ENCODE measurements around the gene GNB3.

The GNB3 gene

DNA sequence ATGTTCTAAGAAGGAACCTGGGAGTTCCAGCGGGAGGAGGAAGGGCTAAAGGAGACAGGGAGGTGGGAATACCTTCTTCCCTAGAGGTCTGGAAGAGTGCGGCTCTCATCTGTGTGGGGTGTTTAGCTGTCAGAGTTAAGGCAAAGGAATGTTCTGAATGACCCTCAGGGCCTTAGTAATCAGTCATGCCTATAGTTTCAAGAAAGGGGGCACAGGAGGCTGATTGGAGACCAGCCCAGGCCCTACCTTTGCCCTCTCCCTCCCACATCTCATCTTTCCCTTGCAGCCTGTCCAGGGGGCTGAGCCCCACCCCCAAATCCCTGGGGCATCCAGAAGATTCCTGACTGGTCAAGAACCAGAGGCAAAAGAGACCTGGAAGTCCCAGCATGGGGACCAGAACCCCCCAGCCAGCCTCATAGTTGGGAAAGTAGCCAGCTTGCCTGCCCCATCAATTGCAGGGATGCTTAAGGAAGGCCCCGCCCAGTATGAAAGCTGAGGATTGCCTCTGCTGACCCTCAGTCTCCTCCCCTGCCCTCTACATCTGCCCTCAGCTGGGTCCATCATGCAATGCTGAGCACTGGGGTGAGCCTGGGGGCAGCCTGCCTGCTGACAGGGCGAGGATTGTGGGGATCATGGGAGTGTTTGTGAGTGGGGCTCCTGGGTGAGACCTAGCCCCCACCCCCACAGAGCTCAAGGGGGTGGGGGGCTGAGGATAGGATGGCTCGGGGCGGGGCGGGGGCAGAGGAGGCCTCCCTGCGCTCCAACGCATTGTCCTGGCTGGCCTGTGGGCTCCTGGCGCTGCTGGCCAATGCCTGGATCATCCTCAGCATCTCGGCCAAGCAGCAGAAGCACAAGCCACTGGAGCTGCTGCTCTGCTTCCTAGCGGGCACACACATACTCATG lies 17.3 kb upstream of the GNB3 start:
- DNase-seq (ENCODE audit: low read depth) = no peak

DNA sequence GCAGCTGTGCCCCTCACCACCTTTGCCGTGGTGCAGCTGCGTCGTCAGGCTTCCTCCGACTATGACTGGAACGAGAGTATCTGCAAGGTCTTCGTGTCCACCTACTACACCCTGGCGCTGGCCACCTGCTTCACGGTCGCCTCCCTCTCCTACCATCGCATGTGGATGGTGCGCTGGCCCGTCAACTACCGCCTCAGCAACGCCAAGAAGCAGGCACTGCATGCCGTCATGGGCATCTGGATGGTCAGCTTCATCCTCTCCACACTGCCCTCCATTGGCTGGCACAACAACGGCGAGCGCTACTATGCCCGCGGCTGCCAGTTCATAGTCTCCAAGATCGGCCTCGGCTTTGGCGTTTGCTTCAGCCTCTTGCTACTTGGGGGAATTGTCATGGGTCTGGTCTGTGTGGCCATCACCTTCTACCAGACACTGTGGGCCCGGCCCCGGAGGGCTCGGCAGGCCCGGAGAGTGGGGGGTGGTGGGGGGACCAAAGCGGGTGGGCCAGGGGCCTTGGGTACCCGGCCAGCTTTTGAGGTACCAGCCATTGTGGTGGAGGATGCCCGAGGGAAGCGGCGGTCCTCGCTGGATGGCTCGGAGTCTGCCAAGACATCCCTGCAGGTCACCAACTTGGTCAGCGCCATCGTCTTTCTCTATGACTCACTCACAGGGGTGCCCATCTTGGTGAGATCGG lies 16.5 kb upstream of the GNB3 start:
- DNase-seq (ENCODE audit: low read depth) = no peak

DNA sequence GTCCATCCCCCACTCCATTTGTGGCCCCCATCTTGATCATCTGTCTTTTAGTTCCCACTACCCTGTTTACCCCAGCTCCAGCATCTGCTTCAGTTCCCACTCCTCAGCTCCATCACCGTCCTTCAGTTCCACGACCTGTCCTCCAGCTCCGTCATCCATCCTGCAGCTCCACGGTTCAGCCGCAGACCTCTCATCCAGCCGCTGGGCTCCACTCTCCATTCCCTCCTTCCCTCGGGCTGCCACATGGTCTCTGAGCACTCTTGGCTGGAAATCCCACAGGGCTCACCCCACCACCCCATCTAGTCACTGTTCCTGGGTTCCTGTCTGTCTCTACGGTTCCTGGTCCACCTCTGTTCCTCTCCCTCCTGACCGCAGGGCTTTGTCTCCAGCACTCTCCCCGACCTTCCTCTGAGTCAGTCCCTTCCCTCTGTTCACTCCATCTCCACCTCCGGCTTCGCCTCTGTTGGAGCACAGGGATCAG lies 15.8 kb upstream of the GNB3 start:
- DNase-seq (ENCODE audit: low read depth) = no peak

DNA sequence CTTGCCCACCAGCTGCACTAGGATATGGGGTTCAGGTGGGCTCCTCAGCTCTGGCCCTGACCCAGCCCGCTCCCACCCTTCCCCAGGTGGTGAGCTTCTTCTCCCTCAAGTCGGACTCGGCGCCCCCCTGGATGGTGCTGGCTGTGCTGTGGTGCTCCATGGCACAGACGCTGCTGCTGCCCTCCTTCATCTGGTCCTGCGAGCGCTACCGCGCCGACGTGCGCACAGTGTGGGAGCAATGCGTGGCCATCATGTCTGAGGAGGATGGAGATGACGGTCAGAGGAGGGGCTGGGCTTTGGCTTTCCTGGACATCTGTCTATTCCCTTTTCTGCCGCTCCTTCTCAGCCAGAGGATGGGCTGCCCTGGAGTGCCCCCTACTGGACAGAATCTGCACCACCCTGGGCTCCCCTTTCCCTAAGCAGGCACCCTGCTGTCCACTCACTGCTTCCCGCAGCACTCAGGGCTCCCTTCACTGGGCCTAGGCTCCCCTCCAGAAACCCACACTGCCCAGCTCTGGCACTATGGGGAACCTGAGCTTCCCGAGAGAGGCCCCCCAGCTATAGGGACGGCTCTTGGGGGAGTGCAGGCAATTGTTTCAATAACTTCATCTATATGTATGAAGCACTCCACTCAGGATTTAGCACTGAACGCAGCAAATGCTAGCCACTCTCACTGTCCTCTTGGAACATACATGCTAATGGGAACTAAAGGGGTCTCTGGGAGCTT lies 15.2 kb upstream of the GNB3 start:
- DNase-seq (ENCODE audit: low read depth) = peak; percentile 71

DNA sequence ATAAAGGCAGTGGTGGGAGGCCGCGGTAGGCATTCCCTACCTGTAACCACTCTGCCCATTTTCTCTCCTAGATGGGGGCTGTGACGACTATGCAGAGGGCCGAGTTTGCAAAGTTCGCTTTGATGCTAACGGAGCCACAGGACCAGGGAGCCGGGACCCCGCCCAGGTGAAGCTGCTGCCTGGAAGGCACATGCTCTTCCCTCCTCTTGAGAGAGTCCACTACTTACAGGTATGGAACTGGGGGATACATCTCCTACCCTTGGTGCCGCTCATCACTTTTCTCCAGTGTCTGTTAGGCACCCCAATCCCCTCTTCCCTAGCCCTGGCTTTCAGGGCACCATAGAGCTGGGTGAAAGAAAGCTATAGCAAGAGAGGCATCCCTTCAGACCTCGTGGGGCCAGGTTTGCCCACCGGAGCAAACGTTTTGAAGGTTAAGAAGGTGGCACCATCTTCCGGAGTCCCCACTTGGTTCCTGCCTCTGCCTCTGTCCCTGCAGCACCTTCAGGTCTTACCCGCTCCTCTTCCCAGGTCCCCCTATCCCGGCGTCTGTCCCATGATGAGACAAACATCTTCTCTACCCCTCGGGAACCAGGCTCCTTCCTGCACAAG lies 14.5 kb upstream of the GNB3 start:
- no peak for DNase-seq (ENCODE audit: low read depth)

DNA sequence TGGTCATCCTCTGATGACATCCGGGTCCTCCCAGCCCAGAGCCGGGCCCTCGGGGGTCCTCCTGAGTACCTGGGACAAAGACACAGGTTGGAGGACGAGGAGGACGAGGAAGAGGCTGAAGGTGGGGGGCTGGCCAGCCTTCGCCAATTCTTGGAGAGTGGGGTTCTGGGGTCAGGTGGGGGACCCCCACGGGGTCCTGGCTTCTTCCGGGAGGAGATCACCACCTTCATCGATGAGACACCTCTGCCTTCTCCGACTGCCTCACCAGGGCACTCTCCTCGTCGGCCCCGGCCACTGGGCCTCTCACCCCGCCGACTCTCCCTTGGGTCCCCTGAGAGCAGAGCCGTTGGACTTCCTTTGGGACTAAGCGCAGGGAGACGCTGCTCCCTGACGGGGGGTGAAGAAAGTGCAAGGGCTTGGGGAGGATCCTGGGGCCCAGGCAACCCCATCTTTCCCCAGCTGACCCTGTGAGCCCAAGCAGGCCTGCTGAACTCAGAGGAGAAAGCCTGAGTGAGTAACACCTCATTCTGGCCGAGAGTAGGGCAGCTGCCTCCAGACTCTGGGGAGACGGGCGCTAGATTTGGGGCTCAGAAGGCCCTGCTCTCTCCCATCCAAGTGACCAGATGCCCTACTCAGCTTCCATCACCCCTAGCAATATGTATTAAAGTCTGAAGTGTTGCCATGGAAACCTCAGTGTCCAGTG lies 13.8 kb upstream of the GNB3 start:
- DNase-seq (ENCODE audit: low read depth) = no peak

DNA sequence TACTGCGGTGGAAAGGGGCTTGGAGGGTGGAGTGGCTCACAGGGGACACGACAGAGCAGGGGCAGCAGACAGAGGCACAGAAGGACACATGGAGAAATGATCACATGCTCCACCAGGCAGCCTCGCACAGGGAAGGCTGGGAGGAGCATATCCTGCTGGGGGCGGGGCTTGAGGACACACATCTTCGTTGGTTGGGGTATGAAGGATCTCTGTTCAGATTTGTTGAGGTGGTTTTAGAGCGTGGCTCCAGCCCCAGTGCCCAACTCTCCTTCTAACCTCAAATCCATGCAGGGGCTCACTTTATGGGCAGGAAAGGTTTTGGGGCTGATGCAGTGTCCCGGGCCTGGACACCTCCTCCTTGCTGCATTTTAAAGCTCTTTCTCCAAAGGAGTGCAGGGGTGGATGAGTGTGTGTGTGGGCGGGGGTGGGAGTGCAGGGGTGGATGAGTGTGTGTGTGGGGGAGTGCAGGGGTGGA lies 13.3 kb upstream of the GNB3 start:
- DNase-seq (ENCODE audit: low read depth) = peak; percentile 71

DNA sequence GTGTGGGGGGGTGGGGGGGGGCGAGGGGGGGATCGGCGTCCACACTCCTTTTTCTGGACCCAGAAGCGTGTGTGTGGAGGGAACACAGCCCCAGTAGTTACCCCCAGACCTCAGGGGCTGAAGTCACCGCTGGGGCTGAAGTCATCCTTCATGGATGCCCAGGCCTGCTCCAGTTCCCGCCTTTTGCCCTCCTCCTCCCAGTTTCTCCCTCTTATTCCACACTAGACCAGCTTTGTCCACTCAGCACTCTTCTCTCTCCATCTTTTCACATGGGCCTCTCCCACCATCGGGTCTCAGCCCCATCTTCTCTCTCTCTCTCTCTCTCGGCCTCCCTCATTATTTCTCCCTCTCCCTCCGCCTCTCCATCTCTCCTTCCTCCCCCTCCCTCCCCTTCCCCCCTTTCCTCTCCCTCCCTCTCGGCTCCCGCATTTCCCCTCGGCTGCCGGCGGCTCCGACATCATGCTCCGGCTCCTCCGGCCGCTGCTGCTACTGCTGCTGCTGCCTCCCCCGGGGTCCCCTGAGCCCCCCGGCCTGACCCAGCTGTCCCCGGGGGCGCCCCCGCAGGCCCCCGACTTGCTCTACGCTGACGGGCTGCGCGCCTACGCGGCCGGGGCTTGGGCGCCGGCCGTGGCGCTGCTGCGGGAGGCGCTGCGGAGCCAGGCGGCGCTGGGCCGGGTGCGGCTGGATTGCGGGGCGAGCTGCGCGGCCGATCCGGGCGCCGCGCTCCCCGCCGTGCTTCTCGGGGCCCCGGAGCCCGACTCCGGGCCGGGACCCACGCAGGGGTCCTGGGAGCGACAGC lies 12.5 kb upstream of the GNB3 start, which contains the start of gene P3H3:
P3H3 (plus strand) TSS at position 426 of the 799 bp plus-strand sequence; CDS start at position 460, 34 bp downstream.
- peak; percentile 24 for DNase-seq (ENCODE audit: low read depth)

DNA sequence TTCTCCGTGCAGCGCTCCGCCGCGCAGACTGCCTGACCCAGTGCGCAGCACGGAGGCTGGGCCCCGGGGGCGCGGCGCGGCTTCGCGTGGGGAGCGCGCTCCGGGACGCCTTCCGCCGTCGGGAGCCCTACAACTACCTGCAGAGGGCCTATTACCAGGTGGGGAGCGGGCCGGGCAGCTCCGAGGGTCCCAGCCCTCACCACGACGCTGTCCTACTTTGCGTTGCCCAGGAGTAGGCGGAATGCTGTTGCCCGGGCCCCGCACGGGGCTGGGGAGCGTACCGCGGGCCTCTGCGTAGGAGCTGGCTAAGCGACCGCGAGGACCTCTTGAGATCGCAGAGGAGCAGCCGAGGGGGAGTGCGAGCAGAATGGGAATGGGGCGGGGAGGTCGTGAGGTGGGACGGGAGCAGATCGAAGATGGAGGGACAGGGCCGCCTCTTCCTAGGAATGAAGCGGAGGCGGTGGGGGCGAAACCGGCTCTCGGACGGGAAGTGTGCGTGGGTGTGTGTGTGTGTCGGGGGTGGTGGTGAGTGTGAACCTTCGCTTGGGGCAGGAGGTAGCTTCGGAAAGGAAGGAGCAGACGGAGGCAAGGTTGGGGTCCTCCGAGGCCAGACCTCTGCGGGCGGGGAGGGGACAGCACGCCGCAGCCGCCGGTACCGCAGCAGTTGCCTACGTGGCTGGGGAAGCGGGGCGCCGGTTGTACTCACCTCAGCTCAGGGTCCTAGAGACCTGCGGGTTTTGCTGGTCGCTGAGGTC lies 11.8 kb upstream of the GNB3 start:
- DNase-seq (ENCODE audit: low read depth) = peak; percentile 34

DNA sequence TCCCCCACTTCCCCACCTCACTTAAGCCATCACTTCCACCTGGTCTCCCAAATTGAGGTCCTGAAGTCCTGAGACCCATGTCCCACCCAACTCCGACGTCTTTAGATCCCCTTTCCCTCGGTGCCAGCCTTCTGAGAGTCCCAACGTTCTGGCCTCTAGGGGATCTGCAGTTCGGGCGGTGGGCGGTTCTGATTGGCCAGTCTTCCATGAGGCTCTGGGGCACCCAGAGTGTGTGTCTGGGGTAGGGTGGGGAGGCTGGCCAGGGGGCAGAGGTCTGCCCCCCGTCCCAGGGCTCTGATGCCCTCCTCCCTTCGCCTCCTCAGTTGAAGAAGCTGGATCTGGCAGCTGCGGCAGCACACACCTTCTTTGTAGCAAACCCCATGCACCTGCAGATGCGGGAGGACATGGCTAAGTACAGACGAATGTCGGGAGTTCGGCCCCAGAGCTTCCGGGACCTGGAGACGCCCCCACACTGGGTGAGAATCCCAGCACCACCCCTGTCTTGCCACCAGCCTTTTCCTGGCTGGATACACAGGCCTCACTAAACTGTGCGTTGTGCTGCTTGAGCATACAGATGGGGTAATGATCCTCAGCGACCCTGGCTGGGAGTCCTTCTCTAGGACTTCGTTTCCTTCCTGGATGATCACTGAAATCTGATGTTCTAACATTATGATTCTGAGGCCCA lies 11.0 kb upstream of the GNB3 start:
- no peak for DNase-seq (ENCODE audit: low read depth)

DNA sequence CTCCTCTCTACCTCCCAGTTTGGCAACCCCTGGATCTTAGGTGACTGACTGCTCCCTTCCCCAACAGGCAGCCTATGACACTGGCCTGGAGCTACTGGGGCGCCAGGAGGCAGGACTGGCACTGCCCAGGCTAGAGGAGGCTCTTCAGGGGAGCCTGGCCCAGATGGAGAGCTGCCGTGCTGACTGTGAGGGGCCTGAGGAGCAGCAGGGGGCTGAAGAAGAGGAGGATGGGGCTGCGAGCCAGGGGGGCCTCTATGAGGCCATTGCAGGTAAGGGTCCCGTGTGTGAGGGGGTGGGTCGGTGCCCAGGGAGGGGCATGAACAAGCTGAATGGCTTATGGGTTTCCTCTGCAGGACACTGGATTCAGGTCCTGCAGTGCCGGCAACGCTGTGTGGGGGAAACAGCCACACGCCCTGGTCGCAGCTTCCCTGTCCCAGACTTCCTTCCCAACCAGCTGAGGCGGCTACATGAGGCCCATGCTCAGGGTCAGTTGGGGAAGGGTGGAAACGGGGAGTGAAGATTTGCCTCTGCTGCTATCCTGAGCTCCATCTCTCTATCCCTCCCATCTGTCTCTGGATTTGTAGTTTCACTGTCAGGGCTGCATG lies 10.3 kb upstream of the GNB3 start:
- DNase-seq (ENCODE audit: low read depth) = no peak

DNA sequence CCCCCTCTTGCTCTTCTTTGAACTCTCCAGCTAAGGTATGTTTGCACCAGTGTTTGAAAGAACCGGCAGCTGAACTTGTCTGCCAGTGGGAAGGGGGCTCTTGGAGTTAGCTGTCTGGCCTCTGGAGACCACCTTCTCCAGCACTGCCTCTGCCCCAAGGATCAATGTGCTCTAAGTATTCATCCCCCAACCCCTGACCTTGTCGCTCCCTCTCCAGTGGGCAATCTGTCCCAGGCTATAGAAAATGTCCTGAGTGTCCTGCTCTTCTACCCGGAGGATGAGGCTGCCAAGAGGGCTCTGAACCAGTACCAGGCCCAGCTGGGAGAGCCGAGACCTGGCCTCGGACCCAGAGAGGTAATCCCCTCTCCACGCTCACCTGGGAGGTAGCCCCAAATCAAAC lies 9.7 kb upstream of the GNB3 start:
- DNase-seq (ENCODE audit: low read depth) = no peak

DNA sequence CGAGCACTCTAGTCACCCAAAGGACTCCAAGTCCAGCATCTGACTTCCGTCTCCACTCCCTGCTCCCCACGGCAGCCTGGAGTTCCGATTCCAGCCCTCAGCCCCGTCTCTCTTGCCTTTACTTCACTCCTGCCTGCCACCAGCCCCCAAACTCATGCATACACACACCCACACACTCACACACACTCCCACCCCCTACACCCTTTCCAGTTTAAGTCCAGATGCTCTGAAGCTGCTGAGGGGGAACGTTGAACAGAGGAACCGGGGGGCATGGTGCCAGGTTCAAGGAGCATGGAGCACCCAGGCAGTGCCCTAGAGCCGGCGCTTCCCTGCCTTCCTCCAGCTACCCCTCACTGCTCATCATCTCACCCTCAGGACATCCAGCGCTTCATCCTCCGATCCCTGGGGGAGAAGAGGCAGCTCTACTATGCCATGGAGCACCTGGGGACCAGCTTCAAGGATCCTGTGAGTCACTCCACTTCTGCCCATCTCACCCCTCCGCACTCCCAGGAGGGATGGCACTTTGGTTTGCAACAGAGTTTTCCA lies 9.2 kb upstream of the GNB3 start:
- DNase-seq (ENCODE audit: low read depth) = no peak

DNA sequence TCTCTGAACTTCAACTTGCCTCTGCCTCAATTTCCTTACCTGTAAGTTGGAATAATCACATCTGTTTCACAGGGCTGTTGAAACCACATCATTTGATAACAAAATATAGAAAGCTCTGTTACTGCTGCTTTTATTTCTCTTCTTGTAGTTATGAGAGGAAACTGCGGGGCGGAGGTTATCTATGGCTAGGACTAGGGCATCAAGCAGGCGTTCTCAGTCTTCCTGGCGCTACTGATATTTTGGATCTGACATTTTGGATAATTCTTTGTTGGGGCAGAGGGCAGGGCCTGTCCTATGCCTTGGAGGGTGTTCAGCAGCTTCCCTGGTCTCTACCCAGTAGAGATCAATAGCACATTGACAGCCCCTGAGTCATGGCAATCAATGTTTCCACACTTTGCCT lies 8.6 kb upstream of the GNB3 start:
- no peak for DNase-seq (ENCODE audit: low read depth)

DNA sequence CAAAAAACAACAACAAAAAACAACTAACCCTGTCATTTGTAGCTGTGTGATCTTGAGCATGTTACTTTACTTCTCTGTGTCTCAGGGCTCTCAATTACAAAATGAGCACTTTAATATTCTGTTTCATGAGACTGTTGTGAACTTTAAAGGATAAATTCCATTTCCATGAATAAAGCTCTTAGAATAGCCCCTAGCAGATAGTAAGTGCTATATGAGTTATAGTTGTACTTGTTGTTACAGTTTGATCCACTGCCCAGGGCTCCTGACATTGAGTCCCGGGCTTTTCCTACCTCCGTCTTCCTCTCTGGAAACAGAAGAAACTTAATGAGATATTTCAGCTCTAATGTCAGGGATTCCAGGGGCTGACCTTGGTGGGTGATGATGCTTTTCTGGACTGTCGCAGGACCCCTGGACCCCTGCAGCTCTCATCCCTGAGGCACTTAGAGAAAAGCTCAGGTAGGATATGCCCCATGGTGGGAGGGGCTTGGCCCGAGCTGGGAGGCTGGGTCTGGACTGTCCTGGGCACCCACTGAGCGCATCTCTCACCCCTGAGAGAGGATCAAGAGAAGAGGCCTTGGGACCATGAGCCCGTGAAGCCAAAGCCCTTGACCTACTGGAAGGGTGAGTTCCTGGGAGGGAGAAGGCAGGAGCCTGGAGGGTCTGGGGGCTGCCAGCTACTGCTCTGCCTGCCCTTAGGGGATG lies 7.4 kb upstream of the GNB3 start:
- no peak for DNase-seq (ENCODE audit: low read depth)

DNA sequence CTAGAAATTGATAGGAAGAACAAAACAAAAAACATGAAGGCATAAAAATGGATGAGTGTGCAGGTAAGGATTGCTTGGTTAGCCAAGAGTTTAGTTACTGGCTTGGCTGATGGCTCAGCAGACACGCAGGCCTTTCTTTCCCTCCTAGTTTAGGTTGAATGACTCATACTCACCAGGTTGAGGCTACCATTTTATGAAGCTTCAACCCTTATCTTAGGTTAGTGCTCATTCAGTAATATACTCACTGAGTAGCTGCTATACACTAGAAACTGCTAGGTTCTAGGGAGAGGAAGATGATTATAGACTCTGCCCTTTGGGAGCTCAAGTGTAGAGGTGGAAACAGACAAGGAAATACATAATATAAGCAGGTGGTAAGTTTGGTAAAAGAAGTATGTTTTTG lies 6.5 kb upstream of the GNB3 start:
- DNase-seq (ENCODE audit: low read depth) = no peak

DNA sequence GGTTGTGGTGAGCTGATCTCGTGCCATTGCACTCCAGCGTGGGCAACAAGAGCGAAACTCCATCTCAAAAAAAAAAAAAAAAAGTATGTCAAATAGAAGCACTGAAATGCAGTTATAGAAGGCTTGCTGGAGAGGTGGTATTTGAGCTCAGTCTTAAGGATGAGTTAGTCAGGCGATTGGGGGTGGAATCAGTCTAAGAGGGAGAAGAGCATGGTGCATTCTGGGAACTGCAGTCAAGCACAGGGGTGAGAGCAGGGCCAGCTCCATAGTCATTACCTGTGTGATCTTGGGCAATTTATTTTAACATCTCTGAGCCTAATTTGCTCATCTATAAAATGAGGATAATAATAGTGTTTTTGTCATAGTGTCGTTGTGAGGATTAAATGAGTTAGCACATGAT lies 5.9 kb upstream of the GNB3 start:
- no peak for DNase-seq (ENCODE audit: low read depth)

DNA sequence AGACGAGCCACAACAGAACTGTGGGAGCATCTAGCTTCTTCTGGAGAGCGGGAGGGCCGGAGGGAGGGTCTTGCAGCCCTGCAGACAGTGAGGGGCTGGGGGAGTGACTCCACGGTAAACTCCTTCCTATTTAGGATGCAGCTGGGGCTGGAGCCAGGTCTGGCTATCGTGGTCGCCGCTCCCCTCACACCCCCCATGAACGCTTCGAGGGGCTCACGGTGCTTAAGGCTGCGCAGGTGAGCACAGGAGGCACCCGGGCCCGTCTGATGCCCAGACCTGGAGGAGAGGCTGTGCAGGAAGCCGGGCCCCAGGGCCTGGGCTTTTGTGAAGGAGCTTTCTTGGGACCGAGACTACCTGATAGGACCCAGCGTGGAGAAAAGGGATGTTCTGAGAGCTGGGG lies 3.9 kb upstream of the GNB3 start:
- DNase-seq (ENCODE audit: low read depth) = no peak

Data from stromal cell of bone marrow (primary cell).